22Rv1 (cell line): ENCODE measurements around the gene SCN5A.

Experiments used
- ZFX ChIP-seq: fragments of 450-650 bp; IDR thresholded peaks from 2 replicates; pipeline ENCODE4 v1.6.1; 2017; ENCODE audit warnings: antibody characterized with exemption, borderline replicate concordance
- TF ChIP-seq, protein P1 (sequence below): fragments of 450-650 bp; IDR thresholded peaks from 2 replicates; pipeline ENCODE4 v1.5.1; 2017; ENCODE audit warnings: mild to moderate bottlenecking

- TF ChIP-seq, protein P1, sequence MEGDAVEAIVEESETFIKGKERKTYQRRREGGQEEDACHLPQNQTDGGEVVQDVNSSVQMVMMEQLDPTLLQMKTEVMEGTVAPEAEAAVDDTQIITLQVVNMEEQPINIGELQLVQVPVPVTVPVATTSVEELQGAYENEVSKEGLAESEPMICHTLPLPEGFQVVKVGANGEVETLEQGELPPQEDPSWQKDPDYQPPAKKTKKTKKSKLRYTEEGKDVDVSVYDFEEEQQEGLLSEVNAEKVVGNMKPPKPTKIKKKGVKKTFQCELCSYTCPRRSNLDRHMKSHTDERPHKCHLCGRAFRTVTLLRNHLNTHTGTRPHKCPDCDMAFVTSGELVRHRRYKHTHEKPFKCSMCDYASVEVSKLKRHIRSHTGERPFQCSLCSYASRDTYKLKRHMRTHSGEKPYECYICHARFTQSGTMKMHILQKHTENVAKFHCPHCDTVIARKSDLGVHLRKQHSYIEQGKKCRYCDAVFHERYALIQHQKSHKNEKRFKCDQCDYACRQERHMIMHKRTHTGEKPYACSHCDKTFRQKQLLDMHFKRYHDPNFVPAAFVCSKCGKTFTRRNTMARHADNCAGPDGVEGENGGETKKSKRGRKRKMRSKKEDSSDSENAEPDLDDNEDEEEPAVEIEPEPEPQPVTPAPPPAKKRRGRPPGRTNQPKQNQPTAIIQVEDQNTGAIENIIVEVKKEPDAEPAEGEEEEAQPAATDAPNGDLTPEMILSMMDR: no peak
- no peak for TF ChIP-seq ZFX
Measured at GRCh38 chr3:38616658-38617057, 32.8 kb downstream of the SCN5A start.
